GM08714 (cell line): ENCODE measurements around the gene ZNF532.
"Not testable (repeated sequence)": the region's sequence is repeated elsewhere in the genome, so short reads cannot be mapped to it uniquely, and the experiment has no call there.

Source experiments
- H3K4me3 ChIP-seq: fragments of 200-500 bp; sonication (Bioruptor generic); 2 replicates; pipeline ENCODE4 v1.5.1; 2014; ENCODE audit warnings: mild to moderate bottlenecking, low read length, inconsistent platforms
- ZNF274 ChIP-seq: IDR thresholded peaks from 2 replicates; pipeline ENCODE4 v1.6.1; 2012; ENCODE audit warnings: mild to moderate bottlenecking, low read depth, low read length

The ZNF532 gene

GRCh38 chr18:59013744-59014143, 149.1 kb downstream of the ZNF532 start:
- no peak for TF ChIP-seq ZNF274
- H3K4me3 ChIP-seq: no peak overlapping the region

- no peak overlapping the region for H3K4me3 ChIP-seq
- no peak for TF ChIP-seq ZNF274
These were observed 151.0 kb downstream of the ZNF532 start for GRCh38 chr18:59015531-59016152.

- TF ChIP-seq ZNF274: no peak
- no peak overlapping the region for H3K4me3 ChIP-seq
These were observed 156.8 kb downstream of the ZNF532 start for GRCh38 chr18:59021500-59021899.

GRCh38 chr18:59022167-59022945, 157.7 kb downstream of the ZNF532 start:
- TF ChIP-seq ZNF274: no peak
- H3K4me3 ChIP-seq: no peak overlapping the region

- H3K4me3 ChIP-seq: no peak overlapping the region
- no peak for TF ChIP-seq ZNF274
These were observed 160.2 kb downstream of the ZNF532 start for GRCh38 chr18:59024829-59025228.

- H3K4me3 ChIP-seq: not testable (repeated sequence)
These were observed 160.9 kb downstream of the ZNF532 start for GRCh38 chr18:59025532-59025931.

GRCh38 chr18:59026364-59026763, 161.7 kb downstream of the ZNF532 start:
- no peak overlapping the region for H3K4me3 ChIP-seq
- TF ChIP-seq ZNF274: no peak

GRCh38 chr18:59026831-59027410, 162.2 kb downstream of the ZNF532 start:
- TF ChIP-seq ZNF274: no peak
- no peak overlapping the region for H3K4me3 ChIP-seq

GRCh38 chr18:59029663-59030429, 165.2 kb downstream of the ZNF532 start:
- TF ChIP-seq ZNF274: no peak
- H3K4me3 ChIP-seq: no peak overlapping the region

- H3K4me3 ChIP-seq: no peak overlapping the region
- no peak for TF ChIP-seq ZNF274
These were observed 167.6 kb downstream of the ZNF532 start for GRCh38 chr18:59032308-59032707.

GRCh38 chr18:59033359-59033758, 168.7 kb downstream of the ZNF532 start:
- H3K4me3 ChIP-seq: no peak overlapping the region
- TF ChIP-seq ZNF274: no peak

GRCh38 chr18:59033974-59034373, 169.3 kb downstream of the ZNF532 start:
- TF ChIP-seq ZNF274: no peak

GRCh38 chr18:59035591-59035990, 170.9 kb downstream of the ZNF532 start:
- H3K4me3 ChIP-seq: no peak overlapping the region
- TF ChIP-seq ZNF274: no peak

More at GRCh38 chr18:59033974-59034373, 169.3 kb downstream of the ZNF532 start:
- H3K4me3 ChIP-seq: no peak overlapping the region
